Thoracic aorta (tissue), 2 donors: ENCODE data around the gene MYCBP. TPM values are rescaled to one million over a fixed set of nuclear protein-coding genes. Genes with fewer than 3 reads are reported as not detected.

Experiments used
- ATAC-seq: fragments of 150-250 bp; one replicate; pipeline ENCODE4 v1.8.0; 2017; ENCODE audit warnings: low read depth; ENCODE audit not compliant: insufficient number of reproducible peaks, low FRiP score
- DNase-seq: peaks from one replicate; pipeline ENCODE4 v3.0.0-alpha.2; 2020; ENCODE audit warnings: low spot score
- H3K27ac ChIP-seq, 2 donors: fragments of 200-600 bp; sonication (generic); 1 replicate in 1 of 2; 2 replicates in 1 of 2; pipeline ENCODE4 v1.5.1; 2016; ENCODE audit warnings: mild to moderate bottlenecking in 2 of 2, moderate library complexity in 2 of 2
- H3K27me3 ChIP-seq: fragments of 200-600 bp; sonication (generic); replicated peaks from 2 replicates; pipeline ENCODE4 v1.6.0; 2016; ENCODE audit warnings: mild to moderate bottlenecking; ENCODE audit not compliant: insufficient read depth
- H3K36me3 ChIP-seq: fragments of 200-600 bp; sonication (generic); one replicate; pipeline ENCODE4 v1.5.1; 2016
- H3K4me1 ChIP-seq, 2 donors: fragments of 200-600 bp; sonication (generic); 1 replicate in 1 of 2; 2 replicates in 1 of 2; pipeline versions ENCODE4 v1.5.1 to v1.6.0; 2016; ENCODE audit warnings: low read depth in 2 of 2, mild to moderate bottlenecking in 1 of 2; ENCODE audit not compliant: control insufficient read depth in 1 of 2
- H3K4me3 ChIP-seq: fragments of 200-600 bp; sonication (generic); 2 replicates; pipeline ENCODE4 v1.5.1; 2016; ENCODE audit warnings: mild to moderate bottlenecking
- H3K9me3 ChIP-seq: fragments of 200-600 bp; sonication (generic); 2 replicates; pipeline ENCODE4 v1.5.1; 2016
- total RNA-seq, 2 donors: library from RNA; depleted of rRNA; stranded (reverse); fragments of >200 nt; gene quantifications; one replicate each; pipeline versions ENCODE4 v1.1.0 to v1.2.3, GENCODE V29; 2016
- TF ChIP-seq, protein P1 (sequence below): fragments of 200-600 bp; sonication (generic); IDR thresholded peaks from one replicate; pipeline ENCODE4 v1.5.1; 2019; ENCODE audit warnings: antibody characterized with exemption

MYCBP gene
- total RNA-seq, 2 donors from 2014 or later, result 5.1 to 7.5 TPM

DNA sequence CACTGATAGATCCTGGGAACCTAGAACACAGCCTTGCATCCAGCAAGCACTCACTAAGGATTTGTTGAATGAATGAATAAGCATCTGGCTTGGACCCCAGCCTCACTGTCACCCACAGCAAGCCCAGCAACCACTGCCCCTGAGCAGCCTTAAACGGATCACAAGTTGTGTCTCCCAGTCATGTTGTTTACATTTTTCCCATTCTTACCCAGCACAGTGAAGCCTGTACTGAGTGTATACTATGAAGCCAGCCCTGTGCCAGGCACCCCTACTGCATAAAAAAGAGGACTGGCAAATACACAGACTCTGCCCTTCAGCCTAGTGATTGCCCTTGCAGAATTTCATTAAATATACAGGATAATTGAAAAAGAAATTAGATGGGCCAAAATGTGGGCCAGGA lies 43.8 kb downstream of the MYCBP start:
- no peaks in the 10 kb centered on the region for H3K27me3 ChIP-seq
- no peak for DNase-seq
- no peaks in the 10 kb centered on the region for H3K9me3 ChIP-seq
- H3K36me3 ChIP-seq, result no peaks in the 10 kb centered on the region
- ATAC-seq, result no peak
- TF ChIP-seq, protein P1, sequence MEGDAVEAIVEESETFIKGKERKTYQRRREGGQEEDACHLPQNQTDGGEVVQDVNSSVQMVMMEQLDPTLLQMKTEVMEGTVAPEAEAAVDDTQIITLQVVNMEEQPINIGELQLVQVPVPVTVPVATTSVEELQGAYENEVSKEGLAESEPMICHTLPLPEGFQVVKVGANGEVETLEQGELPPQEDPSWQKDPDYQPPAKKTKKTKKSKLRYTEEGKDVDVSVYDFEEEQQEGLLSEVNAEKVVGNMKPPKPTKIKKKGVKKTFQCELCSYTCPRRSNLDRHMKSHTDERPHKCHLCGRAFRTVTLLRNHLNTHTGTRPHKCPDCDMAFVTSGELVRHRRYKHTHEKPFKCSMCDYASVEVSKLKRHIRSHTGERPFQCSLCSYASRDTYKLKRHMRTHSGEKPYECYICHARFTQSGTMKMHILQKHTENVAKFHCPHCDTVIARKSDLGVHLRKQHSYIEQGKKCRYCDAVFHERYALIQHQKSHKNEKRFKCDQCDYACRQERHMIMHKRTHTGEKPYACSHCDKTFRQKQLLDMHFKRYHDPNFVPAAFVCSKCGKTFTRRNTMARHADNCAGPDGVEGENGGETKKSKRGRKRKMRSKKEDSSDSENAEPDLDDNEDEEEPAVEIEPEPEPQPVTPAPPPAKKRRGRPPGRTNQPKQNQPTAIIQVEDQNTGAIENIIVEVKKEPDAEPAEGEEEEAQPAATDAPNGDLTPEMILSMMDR, result no peak
- H3K4me1 ChIP-seq, result no peaks in the 10 kb centered on the region
- no peak overlapping the region for H3K27ac ChIP-seq
- H3K4me3 ChIP-seq, result no peak overlapping the region

DNA sequence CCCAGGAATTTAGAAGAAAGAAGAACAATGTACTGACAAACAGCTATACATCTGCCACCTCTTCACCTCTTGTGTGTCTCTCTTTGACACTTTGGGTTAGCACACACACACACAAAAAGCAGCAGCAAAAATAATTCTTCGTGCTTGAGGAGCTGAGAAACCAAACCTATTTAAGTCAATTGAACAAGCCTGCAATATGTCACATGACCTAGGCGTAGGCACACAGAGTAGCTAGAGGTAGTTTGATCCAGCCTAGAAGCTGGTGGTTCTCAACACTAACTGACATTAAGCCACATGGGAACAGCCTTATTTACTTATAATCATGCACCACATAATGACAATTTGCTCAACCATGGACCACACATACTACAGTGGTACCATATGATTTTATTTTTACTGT lies 45.8 kb downstream of the MYCBP start:
- H3K27me3 ChIP-seq, result no peaks in the 10 kb centered on the region
- no peaks in the 10 kb centered on the region for H3K4me1 ChIP-seq
- no peaks in the 10 kb centered on the region for H3K9me3 ChIP-seq
- TF ChIP-seq, protein P1, result no peak
- H3K27ac ChIP-seq, result no peak overlapping the region
- DNase-seq (no peak), ATAC-seq (no peak)
- H3K4me3 ChIP-seq, result no peak overlapping the region
- no peaks in the 10 kb centered on the region for H3K36me3 ChIP-seq

DNA sequence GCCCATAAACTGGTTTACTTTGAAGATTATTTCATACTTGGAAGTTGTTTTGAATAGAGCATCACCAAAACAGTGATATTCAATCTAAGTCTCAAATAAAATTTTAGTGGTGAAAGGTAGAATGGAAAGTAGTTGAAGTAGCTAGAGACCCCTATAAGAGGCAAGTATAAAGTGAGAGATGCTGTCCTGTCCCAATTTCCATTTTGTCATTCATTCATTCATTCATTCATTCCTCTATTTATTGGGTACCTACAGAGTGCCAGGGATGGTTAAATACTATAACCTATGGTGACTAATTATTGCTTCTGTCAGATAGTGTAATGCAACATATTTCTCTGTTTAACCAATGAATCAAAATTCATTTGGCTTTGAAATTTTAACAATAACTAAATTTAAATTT lies 46.3 kb downstream of the MYCBP start:
- H3K27ac ChIP-seq, result no peak overlapping the region
- no peaks in the 10 kb centered on the region for H3K4me1 ChIP-seq
- no peaks in the 10 kb centered on the region for H3K9me3 ChIP-seq
- no peaks in the 10 kb centered on the region for H3K36me3 ChIP-seq
- H3K4me3 ChIP-seq, result no peak overlapping the region
- ATAC-seq (no peak), DNase-seq (no peak)
- H3K27me3 ChIP-seq, result no peaks in the 10 kb centered on the region
- TF ChIP-seq, protein P1, result no peak

DNA sequence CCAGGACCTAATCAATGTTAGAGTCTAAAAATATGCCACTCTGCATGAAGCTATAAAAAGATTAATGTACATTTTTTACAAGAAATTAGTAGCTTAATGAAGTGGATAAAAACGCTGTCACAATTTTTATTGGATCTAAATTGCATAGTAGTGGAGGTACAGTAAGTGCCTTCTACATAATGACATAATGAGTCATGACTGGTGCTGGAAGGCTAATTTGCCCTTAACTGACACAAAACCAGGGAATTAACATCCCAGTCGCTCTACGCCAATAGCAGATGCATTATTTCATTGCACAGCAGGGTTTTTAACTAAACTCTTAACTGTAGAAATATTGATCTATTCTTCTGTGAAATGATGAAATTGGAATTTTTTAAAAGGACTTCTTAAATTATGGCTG lies 46.9 kb downstream of the MYCBP start:
- DNase-seq (no peak), ATAC-seq (no peak)
- no peaks in the 10 kb centered on the region for H3K9me3 ChIP-seq
- no peak overlapping the region for H3K4me3 ChIP-seq
- H3K27me3 ChIP-seq, result no peaks in the 10 kb centered on the region
- no peaks in the 10 kb centered on the region for H3K4me1 ChIP-seq
- no peak overlapping the region for H3K27ac ChIP-seq
- H3K36me3 ChIP-seq, result no peaks in the 10 kb centered on the region
- TF ChIP-seq, protein P1, result no peak

DNA sequence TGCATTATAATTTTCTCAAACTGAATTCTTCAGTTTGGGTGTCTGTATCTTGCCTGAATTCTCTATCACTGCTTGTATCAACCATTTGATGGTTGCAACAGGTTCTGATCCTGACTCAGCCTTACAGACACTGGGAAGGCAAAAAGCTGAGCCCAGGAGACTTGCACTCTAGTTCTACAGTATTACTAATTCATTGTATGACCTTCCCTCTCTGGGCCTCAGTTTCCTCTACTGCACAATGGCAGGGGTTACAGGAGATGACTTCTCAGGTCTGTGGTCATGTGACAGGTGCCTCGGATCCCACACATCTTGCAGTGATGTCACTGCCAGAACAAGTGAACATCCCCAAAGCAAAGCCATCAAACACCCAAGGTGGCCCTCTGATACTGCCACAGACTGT lies 52.3 kb downstream of the MYCBP start:
- Histone ChIP-seq H3K4me1 (peaks cover 6 to 12% of the 10 kb centered on the region in 2 donors), H3K27ac (no peak overlapping the region), H3K9me3 (no peaks in the 10 kb centered on the region), H3K36me3 (no peaks in the 10 kb centered on the region), H3K27me3 (no peaks in the 10 kb centered on the region), H3K4me3 (no peak overlapping the region)
- no peak for DNase-seq
- no peak for ATAC-seq
- TF ChIP-seq, protein P1, result no peak
